Urinary bladder (tissue), 4 donors: ENCODE measurements around the gene PCGF5. TPM values are rescaled to one million over a fixed set of nuclear protein-coding genes. Genes with fewer than 3 reads are reported as not detected.
"Not testable (repeated sequence)": the region's sequence is repeated elsewhere in the genome, so short reads cannot be mapped to it uniquely, and the experiment has no call there.

Experiments
- DNase-seq: peaks from one replicate; pipeline ENCODE4 v3.0.0-alpha.2; 2015; ENCODE audit errors: extremely low spot score
- H3K27ac ChIP-seq: one replicate; pipeline ENCODE4 v1.5.1; 2013; ENCODE audit warnings: low read depth, mild to moderate bottlenecking, moderate library complexity
- H3K36me3 ChIP-seq: one replicate; pipeline ENCODE4 v1.6.1; 2013; ENCODE audit warnings: mild to moderate bottlenecking, moderate library complexity; ENCODE audit not compliant: insufficient read depth
- H3K4me1 ChIP-seq: one replicate; pipeline ENCODE4 v1.6.1; 2013; ENCODE audit warnings: mild to moderate bottlenecking, moderate library complexity; ENCODE audit not compliant: insufficient read depth
- H3K4me3 ChIP-seq: one replicate; pipeline ENCODE4 v1.5.1; 2013; ENCODE audit warnings: low read depth, low read length
- WGBS: extraction: QIAGEN DNeasy Blood & Tissue Kit; methylation state at CpG from one replicate; pipeline ENCODE4 v1.1.7; 2013; 5-methylcytosine and 5-hydroxymethylcytosine counted together
- polyA plus RNA-seq: library from polyadenylated mRNA; stranded (reverse); fragments of 200-250 nt; gene quantifications from one replicate; pipeline ENCODE4 v1.2.3, GENCODE V29; 2013
- total RNA-seq: library from RNA; depleted of rRNA; stranded (reverse); fragments of >200 nt; gene quantifications from one replicate; pipeline ENCODE4 v1.2.3, GENCODE V29; 2014
- donor health status: healthy with polysubstance abuse.
- donor health status: healthy.

PCGF5 gene
- total and polyA plus RNA-seq, 2 donors, result 20.3 to 51.2 TPM

GRCh38 chr10:91307489-91307888 is 87.0 kb downstream of the PCGF5 start:
- DNase-seq, result no peak
- Histone ChIP-seq H3K36me3 (no peaks in the 10 kb centered on the region), H3K4me1 (no peaks in the 10 kb centered on the region), H3K27ac (no peak overlapping the region), H3K4me3 (no peak overlapping the region)
- WGBS, result 90% methylated on average over 1 of the region's 1 CpG

GRCh38 chr10:91309711-91310110 is 89.2 kb downstream of the PCGF5 start:
- WGBS, result 84% methylated on average over 3 of the region's 3 CpGs
- no peaks in the 10 kb centered on the region for H3K36me3 ChIP-seq
- H3K4me1 ChIP-seq, result no peaks in the 10 kb centered on the region
- H3K27ac ChIP-seq, result no peak overlapping the region
- DNase-seq, result no peak
- no peak overlapping the region for H3K4me3 ChIP-seq

- no peaks in the 10 kb centered on the region for H3K36me3 ChIP-seq
- DNase-seq, result no peak
- H3K4me1 ChIP-seq, result no peaks in the 10 kb centered on the region
- no peak overlapping the region for H3K27ac ChIP-seq
- H3K4me3 ChIP-seq, result no peak overlapping the region
Observed at GRCh38 chr10:91311601-91312381, 91.3 kb downstream of the PCGF5 start.

- H3K36me3 ChIP-seq, result no peaks in the 10 kb centered on the region
- H3K4me1 ChIP-seq, result no peaks in the 10 kb centered on the region
- H3K27ac ChIP-seq, result no peak overlapping the region
- 70% methylated on average over 2 of the region's 2 CpGs for WGBS
- no peak for DNase-seq
- H3K4me3 ChIP-seq, result no peak overlapping the region
Observed at GRCh38 chr10:91312382-91312733, 91.9 kb downstream of the PCGF5 start.

- Histone ChIP-seq H3K27ac (no peak overlapping the region), H3K36me3 (no peaks in the 10 kb centered on the region), H3K4me3 (no peak overlapping the region), H3K4me1 (no peaks in the 10 kb centered on the region)
- no peak for DNase-seq
- WGBS, result 60% methylated on average over 6 of the region's 6 CpGs
Observed at GRCh38 chr10:91313796-91314485, 93.5 kb downstream of the PCGF5 start.

GRCh38 chr10:91316486-91316885 is 96.0 kb downstream of the PCGF5 start:
- no peak overlapping the region for H3K27ac ChIP-seq
- no peaks in the 10 kb centered on the region for H3K36me3 ChIP-seq
- H3K4me3 ChIP-seq, result no peak overlapping the region
- no peaks in the 10 kb centered on the region for H3K4me1 ChIP-seq
- 45% methylated on average over 2 of the region's 2 CpGs for WGBS
- DNase-seq, result no peak

GRCh38 chr10:91317541-91317940 is 97.1 kb downstream of the PCGF5 start:
- Histone ChIP-seq H3K36me3 (no peaks in the 10 kb centered on the region), H3K27ac (no peak overlapping the region), H3K4me1 (no peaks in the 10 kb centered on the region), H3K4me3 (no peak overlapping the region)
- no peak for DNase-seq

GRCh38 chr10:91319336-91319735 is 98.9 kb downstream of the PCGF5 start:
- Histone ChIP-seq H3K4me3 (no peak overlapping the region), H3K27ac (no peak overlapping the region), H3K4me1 (no peaks in the 10 kb centered on the region), H3K36me3 (no peaks in the 10 kb centered on the region)
- 92% methylated on average over 4 of the region's 4 CpGs for WGBS
- DNase-seq, result no peak

- H3K36me3 ChIP-seq, H3K27ac ChIP-seq, DNase-seq, H3K4me3 ChIP-seq, H3K4me1 ChIP-seq: not testable (repeated sequence)
- 96% methylated on average over 41 of the region's 44 CpGs for WGBS
Observed at GRCh38 chr10:91323293-91323905, 102.9 kb downstream of the PCGF5 start.

- whole genome bisulfite sequencing, result 87% methylated on average over 4 of the region's 4 CpGs
- H3K4me1 ChIP-seq, result no peaks in the 10 kb centered on the region
- H3K36me3 ChIP-seq, result no peaks in the 10 kb centered on the region
- no peak overlapping the region for H3K27ac ChIP-seq
- no peak overlapping the region for H3K4me3 ChIP-seq
- no peak for DNase-seq
Observed at GRCh38 chr10:91328320-91328984, 108.0 kb downstream of the PCGF5 start.

Other genes starting within 250 kb of the PCGF5 start
- gene HECTD2, start 189.7 kb downstream of the PCGF5 start, total RNA-seq, result 100 TPM
- gene HECTD2, start 189.7 kb downstream of the PCGF5 start, polyA plus RNA-seq, result 11.9 TPM